A549 (cell line): ENCODE measurements around the gene MAST2. TPM values are rescaled to one million over a fixed set of nuclear protein-coding genes. Genes with fewer than 3 reads are reported as not detected.
A peak's percentile ranks its signal among the peaks of the same experiment; 100 is the strongest.

ENCODE experiments used
- ATAC-seq, 2 experiments: fragments of 200-7000 bp in 1 of 2; fragments of >200 bp in 1 of 2; cut with Nextera tagmentation in 1 of 2; cut with Tn5 transposase in 1 of 2; 3 replicates each; pipeline versions ENCODE4 v1.8.0 to v1.9.1; 2018 to 2020; ENCODE audit warnings: mild to moderate bottlenecking in 1 of 2, moderate library complexity in 1 of 2
- CTCF ChIA-PET: fragments of 300-600 bp; sonication (Branson Sonifier 250); formaldehyde crosslinking; extraction: SDS; loops from one replicate; lab custom pipeline; 2021; ENCODE audit warnings: antibody characterized with exemption, inconsistent platforms; lab: Yijun Ruan, JAX
- POLR2A ChIA-PET: fragments of 350-600 bp; formaldehyde crosslinking; extraction: SDS; loops from one replicate; lab custom pipeline; 2021; ENCODE audit warnings: antibody characterized with exemption, inconsistent platforms; lab: Yijun Ruan, JAX
- DNase-seq, 2 experiments: peaks; one replicate each; pipeline versions ENCODE4 v3.0.0 to v3.0.0-alpha.2; 2011 to 2016; ENCODE audit warnings: low read depth in 1 of 2, low spot score in 1 of 2
- FAIRE-seq: peaks from 2 replicates; lab custom pipeline; 2011; peaks lifted over from hg19 to GRCh38; lab: Jason Lieb, UNC
- H3K27ac ChIP-seq, 2 experiments: fragments of >200 bp; sonication (Bioruptor Twin); formaldehyde crosslinking; 3 replicates each; pipeline ENCODE4 v1.5.1; 2016 to 2017
- H3K4me1 ChIP-seq: fragments of >200 bp; sonication (Bioruptor Twin); formaldehyde crosslinking; 3 replicates; pipeline ENCODE4 v1.6.1; 2016
- H3K4me2 ChIP-seq: fragments of >200 bp; sonication (Bioruptor Twin); formaldehyde crosslinking; 3 replicates; pipeline ENCODE4 v1.6.1; 2016
- H3K4me3 ChIP-seq: fragments of >200 bp; sonication (Bioruptor Twin); formaldehyde crosslinking; 3 replicates; pipeline ENCODE4 v1.5.1; 2016
- H3K9me3 ChIP-seq: fragments of >200 bp; sonication (Bioruptor Twin); formaldehyde crosslinking; 3 replicates; pipeline ENCODE4 v1.6.1; 2016
- BCL3 ChIP-seq: fragments of >200 bp; sonication (Bioruptor Twin); formaldehyde crosslinking; IDR thresholded peaks from 3 replicates; pipeline ENCODE4 v1.6.1; 2016
- BHLHE40 ChIP-seq: IDR thresholded peaks from 2 replicates; pipeline ENCODE4 v1.6.1; 2012; ENCODE audit warnings: low read depth, low read length, inconsistent platforms
- CBX2 ChIP-seq: fragments of 200-600 bp; sonication (generic); IDR thresholded peaks from 2 replicates; pipeline ENCODE4 v1.6.1; 2016; ENCODE audit warnings: low read depth, mild to moderate bottlenecking, borderline replicate concordance
- CTCF ChIP-seq: fragments of >200 bp; sonication (Bioruptor Twin); formaldehyde crosslinking; IDR thresholded peaks from 3 replicates; pipeline ENCODE4 v1.5.1; 2016
- E2F6 ChIP-seq: IDR thresholded peaks from 2 replicates; pipeline ENCODE4 v1.6.1; 2012; ENCODE audit warnings: low read depth, borderline replicate concordance
- ELK1 ChIP-seq: fragments of 150-350 bp; IDR thresholded peaks from 2 replicates; pipeline ENCODE4 v1.6.1; 2014; ENCODE audit warnings: low read depth, mild to moderate bottlenecking, low read length
- HES2 ChIP-seq: fragments of >200 bp; sonication (Bioruptor Twin); formaldehyde crosslinking; IDR thresholded peaks from 2 replicates; pipeline ENCODE4 v1.6.1; 2016
- HOXB13 ChIP-seq: fragments of 250-450 bp; sonication (Bioruptor Pico); IDR thresholded peaks from 2 replicates; pipeline ENCODE4 v1.5.0; 2020; ENCODE audit warnings: low read depth, mild to moderate bottlenecking, moderate library complexity
- JUNB ChIP-seq: fragments of >200 bp; sonication (Bioruptor Twin); formaldehyde crosslinking; IDR thresholded peaks from 2 replicates; pipeline ENCODE4 v1.6.1; 2016
- KDM1A ChIP-seq: fragments of 200-600 bp; sonication (generic); IDR thresholded peaks from 2 replicates; pipeline ENCODE4 v1.6.1; 2016; ENCODE audit warnings: low read depth, mild to moderate bottlenecking
- MAX ChIP-seq: IDR thresholded peaks from 2 replicates; pipeline ENCODE4 v1.6.1; 2012
- MYC ChIP-seq: IDR thresholded peaks from 2 replicates; pipeline ENCODE4 v1.6.1; 2012; ENCODE audit warnings: mild to moderate bottlenecking, inconsistent platforms, low read length, improper control_type of control experiment, borderline replicate concordance
- NFE2L2 ChIP-seq: fragments of 150-350 bp; conservative IDR thresholded peaks from 2 replicates; pipeline ENCODE4 v1.6.1; 2014; ENCODE audit warnings: low read length
- POLR2A ChIP-seq: IDR thresholded peaks from 2 replicates; pipeline ENCODE4 v1.6.1; 2012; ENCODE audit warnings: mild to moderate bottlenecking, low read length
- RARB ChIP-seq: fragments of 250-450 bp; sonication (Bioruptor Pico); IDR thresholded peaks from 2 replicates; pipeline ENCODE4 v1.8.0; 2021; ENCODE audit warnings: mild to moderate bottlenecking, moderate library complexity
- RCOR1 ChIP-seq: fragments of 150-350 bp; IDR thresholded peaks from 2 replicates; pipeline ENCODE4 v1.6.1; 2014; ENCODE audit warnings: antibody characterized with exemption, low read length, low read depth
- REST ChIP-seq: fragments of 200-600 bp; sonication (generic); IDR thresholded peaks from 2 replicates; pipeline ENCODE4 v1.6.1; 2016; ENCODE audit warnings: antibody characterized with exemption, mild to moderate bottlenecking, moderate library complexity
- TFCP2L1 ChIP-seq: fragments of 250-450 bp; sonication (Bioruptor Pico); IDR thresholded peaks from 2 replicates; pipeline ENCODE4 v1.5.0; 2021; ENCODE audit warnings: mild to moderate bottlenecking
- TP53 ChIP-seq: fragments of 250-450 bp; sonication (Bioruptor Pico); IDR thresholded peaks from 2 replicates; pipeline ENCODE4 v1.5.0; 2021; ENCODE audit warnings: mild to moderate bottlenecking, moderate library complexity
- ZC3H11A ChIP-seq: fragments of 450-650 bp; IDR thresholded peaks from 2 replicates; pipeline ENCODE4 v1.6.1; 2014; ENCODE audit warnings: antibody characterized with exemption, mild to moderate bottlenecking
- WGBS: methylation state at CpG from one replicate; pipeline ENCODE4 v1.1.6; 2017; ENCODE audit errors: missing lambda C conversion rate; 5-methylcytosine and 5-hydroxymethylcytosine counted together
- polyA plus RNA-seq, 4 experiments: library from polyadenylated mRNA; depleted of rRNA in 3 of 4; stranded (reverse); fragments of >200 nt; fragmentation: RNase III in 1 of 4; extraction: RNeasy Plus Mini Kit Qiagen cat#74134 plus additional on column Dnase treatment in 1 of 4; gene quantifications; 2 replicates in 3 of 4; 3 replicates in 1 of 4; pipeline ENCODE4 v1.2.3, GENCODE V29; 2011 to 2017

MAST2 gene
- polyA plus RNA-seq, 2 of the 4 experiments (the other 2 are of a cell fraction) = 19.3 to 20.5 TPM

GRCh38 chr1:45822644-45823043 is 19.2 kb downstream of the MAST2 start:
- POLR2A ChIA-PET = interaction anchor here (0.5 kb wide), 1 partner anchor 8 kb away, joined by 5 read pairs; no protein-coding TSS in a partner anchor
- no peak for TF ChIP-seq TFCP2L1 (CRISPR knock-in tag)
- TF ChIP-seq POLR2A = no peak
- TF ChIP-seq MAX = no peak
- no peak for TF ChIP-seq NFE2L2
- TF ChIP-seq ZC3H11A = no peak
- TF ChIP-seq MYC = no peak
- no peak for TF ChIP-seq TP53 (CRISPR knock-in tag)
- no peak for TF ChIP-seq RARB (CRISPR knock-in tag)
- no peak for TF ChIP-seq HES2
- no peak for TF ChIP-seq KDM1A
- no peak for TF ChIP-seq JUNB
- TF ChIP-seq BCL3 = no peak
- no peak for TF ChIP-seq HOXB13 (CRISPR knock-in tag)
- no peak for TF ChIP-seq RCOR1
- no peak for TF ChIP-seq ELK1
- TF ChIP-seq BHLHE40 = no peak
- no peak for TF ChIP-seq CBX2
- TF ChIP-seq E2F6 = no peak
- no peak overlapping the region for H3K4me3 ChIP-seq
- DNase-seq (no peak), ATAC-seq (no peak), FAIRE-seq (no peak)
- 100% methylated on average over 1 of the region's 1 CpG for WGBS
- CTCF ChIA-PET = no interaction called here
- peaks cover 6% of the 10 kb centered on the region; the same call in 2 of the 3 replicates for H3K9me3 ChIP-seq
- no peak overlapping the region for H3K27ac ChIP-seq
- no peaks in the 10 kb centered on the region for H3K4me1 ChIP-seq
- H3K4me2 ChIP-seq = 0 out of 3 replicates have a peak overlapping the region, but pooled peaks have one; percentile 20

- 96% methylated on average over 2 of the region's 2 CpGs for whole genome bisulfite sequencing
- no peak overlapping the region for H3K27ac ChIP-seq
- H3K4me2 ChIP-seq = no peak overlapping the region
- POLR2A ChIA-PET = no interaction called here
- DNase-seq = no peak
- FAIRE-seq = no peak
- peaks cover 6% of the 10 kb centered on the region; the same call in 2 of the 3 replicates for H3K9me3 ChIP-seq
- ATAC-seq = no peak
- TF ChIP-seq REST (no peak), CTCF (0 out of 3 replicates have a peak, but pooled peaks have one; percentile 12)
- no peaks in the 10 kb centered on the region for H3K4me1 ChIP-seq
- no peak overlapping the region for H3K4me3 ChIP-seq
- CTCF ChIA-PET = interaction anchor here (1.4 kb wide), 1 partner anchor 14 kb away, joined by 3 read pairs; no protein-coding TSS in a partner anchor
Observed at GRCh38 chr1:45824607-45825006, 21.2 kb downstream of the MAST2 start.
